H1 (cell line): ENCODE results near the gene ACSL4. TPM values are rescaled to one million over a fixed set of nuclear protein-coding genes. Genes with fewer than 3 reads are reported as not detected.

Experiments
- CTCF ChIA-PET: fragments of 300-600 bp; sonication (Branson Sonifier 250); formaldehyde crosslinking; loops from one replicate; lab custom pipeline; 2021; ENCODE audit not compliant: partially characterized antibody; lab: Charles Lee
- POLR2A ChIA-PET: fragments of 300-600 bp; sonication (Branson Sonifier 250); formaldehyde crosslinking; loops from one replicate; lab custom pipeline; 2021; ENCODE audit warnings: inconsistent platforms; ENCODE audit not compliant: partially characterized antibody; lab: Charles Lee
- DNase-seq, 2 experiments: peaks; one replicate each; pipeline versions ENCODE4 v3.0.0 to v3.0.0-alpha.2; 2010 to 2022; ENCODE audit warnings: low spot score in 2 of 2, low read depth in 1 of 2, mixed read lengths in 1 of 2
- FAIRE-seq: peaks from 2 replicates; lab custom pipeline; 2011; peaks lifted over from hg19 to GRCh38; lab: Jason Lieb, UNC
- H2AFZ ChIP-seq: 2 replicates; pipeline ENCODE4 v1.8.1; 2012; ENCODE audit warnings: low read length, inconsistent platforms
- H2AK5ac ChIP-seq: 2 replicates; pipeline ENCODE4 v1.6.1; 2013; ENCODE audit warnings: low read depth, low read length
- H2BK120ac ChIP-seq: replicated peaks from 2 replicates; pipeline ENCODE3; 2013; ENCODE audit warnings: low read depth, low read length, inconsistent platforms
- H2BK12ac ChIP-seq: 2 replicates; pipeline ENCODE4 v1.6.1; 2013; ENCODE audit warnings: low read depth, low read length
- H2BK15ac ChIP-seq: 2 replicates; pipeline ENCODE4 v1.6.1; 2013; ENCODE audit warnings: low read length
- H2BK20ac ChIP-seq: 2 replicates; pipeline ENCODE4 v1.6.1; 2013; ENCODE audit warnings: low read length
- H2BK5ac ChIP-seq: 2 replicates; pipeline ENCODE4 v1.6.1; 2013; ENCODE audit warnings: low read depth, low read length
- H3K14ac ChIP-seq: 2 replicates; pipeline ENCODE4 v1.6.1; 2013; ENCODE audit warnings: inconsistent platforms; ENCODE audit not compliant: insufficient read length
- H3K18ac ChIP-seq: 2 replicates; pipeline ENCODE4 v1.6.1; 2013; ENCODE audit warnings: low read length; ENCODE audit errors: extremely low read depth
- H3K23ac ChIP-seq: 2 replicates; pipeline ENCODE4 v1.6.1; 2013; ENCODE audit warnings: inconsistent platforms; ENCODE audit not compliant: insufficient read length
- H3K23me2 ChIP-seq: 2 replicates; pipeline ENCODE4 v1.6.1; 2013; ENCODE audit warnings: low read depth, low read length
- H3K27ac ChIP-seq: 2 replicates; pipeline ENCODE4 v1.6.1; 2011; ENCODE audit warnings: low read depth, low read length, inconsistent platforms
- H3K27me3 ChIP-seq, 4 experiments: replicated peaks in 1 of 4; 1 replicate in 1 of 4; 2 replicates in 3 of 4; pipeline versions ENCODE4 v1.6.1 to v1.8.1; 2011 to 2013; ENCODE audit warnings: low read length in 3 of 4, mild to moderate bottlenecking in 3 of 4, inconsistent platforms in 2 of 4, mixed read lengths in 2 of 4, moderate library complexity in 1 of 4; ENCODE audit not compliant: control insufficient read depth in 3 of 4, insufficient read depth in 3 of 4; ENCODE audit errors: extremely low read depth in 1 of 4
- H3K36me3 ChIP-seq, 4 experiments: 2 replicates each; pipeline versions ENCODE4 v1.6.1 to v1.8.1; 2011 to 2013; ENCODE audit warnings: mild to moderate bottlenecking in 4 of 4, low read length in 3 of 4, moderate library complexity in 2 of 4, control low read depth in 1 of 4, inconsistent platforms in 1 of 4; ENCODE audit not compliant: insufficient read depth in 4 of 4, control insufficient read depth in 2 of 4
- H3K4ac ChIP-seq: replicated peaks from 2 replicates; pipeline ENCODE3; 2013; ENCODE audit warnings: low read length, low read depth, mixed read lengths, inconsistent platforms; ENCODE audit not compliant: insufficient read length
- H3K4me1 ChIP-seq, 4 experiments: replicated peaks in 1 of 4; 1 replicate in 1 of 4; 2 replicates in 3 of 4; pipeline versions ENCODE4 v1.6.1 to v1.8.1; 2011 to 2013; ENCODE audit warnings: low read length in 3 of 4, inconsistent platforms in 2 of 4, mixed read lengths in 1 of 4; ENCODE audit not compliant: insufficient read depth in 4 of 4, control insufficient read depth in 3 of 4
- H3K4me2 ChIP-seq, 2 experiments: 2 replicates each; pipeline versions ENCODE4 v1.6.1 to v1.8.1; 2011 to 2013; ENCODE audit warnings: low read depth in 2 of 2, low read length in 2 of 2, control low read depth in 1 of 2, inconsistent platforms in 1 of 2, mild to moderate bottlenecking in 1 of 2; ENCODE audit not compliant: insufficient read depth in 1 of 2
- H3K4me3 ChIP-seq, 4 experiments: fragments of 200-600, 300-600 bp in 1 of 4; sonication (generic), shearing (Covaris generic), sonication (Bioruptor Twin) in 1 of 4; 2 replicates each; pipeline versions ENCODE4 v1.5.1 to v1.8.1; 2011 to 2016; ENCODE audit warnings: low read length in 4 of 4, low read depth in 3 of 4, control low read depth in 2 of 4, inconsistent platforms in 2 of 4, mild to moderate bottlenecking in 2 of 4, mixed read lengths in 1 of 4, moderate library complexity in 1 of 4; ENCODE audit not compliant: insufficient read depth in 2 of 4; ENCODE audit errors: extremely low read depth in 1 of 4
- H3K56ac ChIP-seq: replicated peaks from 2 replicates; pipeline ENCODE3; 2013; ENCODE audit warnings: low read depth, mild to moderate bottlenecking, mixed read lengths, low read length, inconsistent platforms; ENCODE audit not compliant: insufficient read length
- H3K79me1 ChIP-seq: 2 replicates; pipeline ENCODE4 v1.6.1; 2013; ENCODE audit warnings: low read depth, low read length, control low read depth
- H3K79me2 ChIP-seq, 2 experiments: 2 replicates each; pipeline versions ENCODE4 v1.6.1 to v1.8.1; 2012 to 2013; ENCODE audit warnings: low read length in 2 of 2, mild to moderate bottlenecking in 2 of 2, inconsistent platforms in 1 of 2; ENCODE audit not compliant: insufficient read depth in 2 of 2, control insufficient read depth in 1 of 2
- H3K9ac ChIP-seq, 4 experiments: replicated peaks in 1 of 4; 1 replicate in 1 of 4; 2 replicates in 3 of 4; pipeline versions ENCODE4 v1.6.1 to v1.8.1; 2011 to 2013; ENCODE audit warnings: low read depth in 3 of 4, low read length in 3 of 4, control low read depth in 2 of 4, mild to moderate bottlenecking in 2 of 4, moderate library complexity in 2 of 4, inconsistent platforms in 1 of 4; ENCODE audit errors: extremely low read depth in 1 of 4
- H3K9me3 ChIP-seq, 2 experiments: 2 replicates each; pipeline versions ENCODE4 v1.6.1 to v1.8.1; 2012 to 2013; ENCODE audit warnings: mild to moderate bottlenecking in 2 of 2, moderate library complexity in 2 of 2, control low read depth in 1 of 2, inconsistent platforms in 1 of 2, low read depth in 1 of 2, low read length in 1 of 2, mixed read lengths in 1 of 2; ENCODE audit not compliant: insufficient read depth in 2 of 2
- H4K20me1 ChIP-seq, 2 experiments: replicated peaks in 1 of 2; 2 replicates each; pipeline versions ENCODE3 to v1.8.1; 2011 to 2013; ENCODE audit warnings: inconsistent platforms in 2 of 2, low read length in 2 of 2, mild to moderate bottlenecking in 1 of 2; ENCODE audit not compliant: insufficient read depth in 2 of 2, control insufficient read depth in 1 of 2
- H4K5ac ChIP-seq: 2 replicates; pipeline ENCODE4 v1.6.1; 2013; ENCODE audit warnings: low read length, low read depth, mixed read lengths, inconsistent platforms; ENCODE audit not compliant: insufficient read length
- H4K8ac ChIP-seq: 2 replicates; pipeline ENCODE4 v1.8.0; 2013; ENCODE audit warnings: mild to moderate bottlenecking, moderate library complexity, low read length, inconsistent platforms; ENCODE audit not compliant: insufficient read depth; ENCODE audit errors: extremely low read depth
- H4K91ac ChIP-seq: replicated peaks from 2 replicates; pipeline ENCODE3; 2013; ENCODE audit warnings: low read length, mixed read lengths, inconsistent platforms; ENCODE audit not compliant: insufficient read length
- HDAC2 ChIP-seq, 2 experiments: fragments of 300-600 bp in 1 of 2; sonication (generic) in 1 of 2; IDR thresholded peaks; 2 replicates each; pipeline ENCODE4 v1.6.1; 2011 to 2012; ENCODE audit warnings: low read depth in 2 of 2, low read length in 2 of 2, mild to moderate bottlenecking in 2 of 2, moderate library complexity in 2 of 2, borderline replicate concordance in 1 of 2, inconsistent platforms in 1 of 2
- KDM4A ChIP-seq: IDR thresholded peaks from one replicate; pipeline ENCODE4 v1.7.1; 2012; ENCODE audit warnings: low read depth, mild to moderate bottlenecking, moderate library complexity, low read length, inconsistent platforms; ENCODE audit not compliant: severe bottlenecking
- WGBS, 2 experiments: shearing (Covaris generic) in 1 of 2; methylation state at CpG; one replicate each; pipeline versions ENCODE4 v1.1.6 to v1.1.7; 2013 to 2015; ENCODE audit warnings: low lambda C conversion rate in 2 of 2, mixed read lengths in 2 of 2, inconsistent platforms in 1 of 2, low coverage in 1 of 2, missing lambda C conversion rate in 1 of 2; ENCODE audit not compliant: insufficient replicate concordance in 2 of 2, insufficient coverage in 1 of 2, insufficient read length in 1 of 2; ENCODE audit errors: extremely low coverage in 1 of 2, missing lambda C conversion rate in 1 of 2; 5-methylcytosine and 5-hydroxymethylcytosine counted together
- polyA plus RNA-seq, 7 experiments: library from polyadenylated mRNA; depleted of rRNA in 3 of 7; stranded (reverse) in 5 of 7; unstranded in 2 of 7; fragments of >200 nt in 5 of 7; fragments of 200-250 nt in 2 of 7; gene quantifications; 1 replicate in 5 of 7; 2 replicates in 1 of 7; 4 replicates in 1 of 7; pipeline versions ENCODE4 v1.2.1 to v1.2.3, GENCODE V29; 2011 to 2013; ENCODE audit warnings: missing spikeins in 2 of 7, mixed read lengths in 2 of 7
- total RNA-seq: library from RNA; stranded (reverse); fragmentation: NEBNext Ultra II Directional; extraction: Animal tissue kit (Norgen Biotek cat#: 25700); gene quantifications from 2 replicates; pipeline ENCODE4 v1.2.1, GENCODE V29; 2021
- TF ChIP-seq, protein P1 (sequence below): IDR thresholded peaks from 2 replicates; pipeline ENCODE4 v1.6.1; 2011; ENCODE audit warnings: low read length, improper control_type of control experiment

Gene ACSL4
- total and polyA plus RNA-seq, 2 of the 8 experiments (the other 6 are each of a cell fraction or from before 2014, with no cell fraction given), result 11.3 to 47.0 TPM

DNA sequence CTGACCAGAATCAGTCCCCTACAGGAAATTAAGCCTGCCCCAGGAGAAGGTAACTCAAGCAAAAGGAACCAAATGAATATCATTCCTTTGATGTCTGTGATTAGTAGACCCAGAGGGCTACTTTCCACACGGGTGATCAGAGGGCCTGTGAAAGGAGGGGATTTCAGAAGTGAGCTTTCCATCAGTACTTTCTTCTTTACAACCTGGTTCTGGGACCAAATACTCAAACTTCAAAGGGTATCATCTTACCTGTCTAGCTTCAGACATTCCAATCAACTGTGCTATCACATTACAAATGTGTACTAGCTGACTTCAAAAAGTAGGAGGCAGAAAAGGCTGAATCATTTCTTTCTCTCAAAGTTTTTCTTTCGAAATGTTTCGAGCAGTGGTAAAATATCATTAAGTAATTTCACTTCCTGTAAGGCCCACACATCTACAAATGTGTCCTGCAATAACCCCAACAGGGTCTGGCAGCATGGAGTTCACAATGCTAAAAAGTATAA, 23.9 kb downstream of the ACSL4 start:
- TF ChIP-seq KDM4A (no peak), HDAC2 (IDR thresholded peaks at IDR 0.05; ENCODE audit: borderline replicate concordance in 1 of 2, low read depth in 2 of 2, low read length in 2 of 2) (no peak)
- TF ChIP-seq, protein P1, sequence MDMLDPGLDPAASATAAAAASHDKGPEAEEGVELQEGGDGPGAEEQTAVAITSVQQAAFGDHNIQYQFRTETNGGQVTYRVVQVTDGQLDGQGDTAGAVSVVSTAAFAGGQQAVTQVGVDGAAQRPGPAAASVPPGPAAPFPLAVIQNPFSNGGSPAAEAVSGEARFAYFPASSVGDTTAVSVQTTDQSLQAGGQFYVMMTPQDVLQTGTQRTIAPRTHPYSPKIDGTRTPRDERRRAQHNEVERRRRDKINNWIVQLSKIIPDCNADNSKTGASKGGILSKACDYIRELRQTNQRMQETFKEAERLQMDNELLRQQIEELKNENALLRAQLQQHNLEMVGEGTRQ, result no peak
- Histone ChIP-seq H3K23ac (no peak overlapping the region), H2AFZ (no peak overlapping the region), H3K9me3 (no peaks in the 10 kb centered on the region), H3K27ac (no peak overlapping the region), H3K18ac (no peak overlapping the region), H3K4me3 (no peak overlapping the region), H4K5ac (no peak overlapping the region), H3K4me1 (no peaks in the 10 kb centered on the region), H2AK5ac (no peak overlapping the region), H3K27me3 (no peaks in the 10 kb centered on the region), H3K79me2 (peaks cover 0 to 15% of the 10 kb centered on the region in 2 experiments; a peak in 2 of 4 replicates), H2BK120ac (no peak overlapping the region), H2BK12ac (no peak overlapping the region), H2BK5ac (no peak overlapping the region), H3K4me2 (no peak overlapping the region), H3K9ac (no peak overlapping the region), H4K8ac (no peak overlapping the region), H3K4ac (no peak overlapping the region), H3K56ac (no peak overlapping the region), H4K91ac (no peak overlapping the region), H4K20me1 (no peaks in the 10 kb centered on the region), H3K23me2 (no peaks in the 10 kb centered on the region), H3K36me3 (no peaks in the 10 kb centered on the region), H3K14ac (no peak overlapping the region), H2BK15ac (no peak overlapping the region), H2BK20ac (no peak overlapping the region), H3K79me1 (no peaks in the 10 kb centered on the region)
- 86% methylated on average over 3 of the region's 3 CpGs; no CpG with 5 or more reads in 1 of the 2 experiments for WGBS, 2 experiments
- FAIRE-seq (no peak), DNase-seq (no peak)
- ChIA-PET POLR2A (no interaction called here), CTCF (interaction anchor here (1.1 to 2.2 kb wide), 4 partner anchors 74 to 182 kb away, joined by 3 to 12 read pairs (median 4); no protein-coding TSS in a partner anchor)
